ENCODE data around the gene TRIB2. TPM values are rescaled to one million over a fixed set of nuclear protein-coding genes. Genes with fewer than 3 reads are reported as not detected.

Gene TRIB2
- total RNA-seq, 1 donor from 2014 or later: 122 TPM

- no peak for DNase-seq
Observed at GRCh38 chr2:12750166-12750905, 33.6 kb downstream of the TRIB2 start.

DNA sequence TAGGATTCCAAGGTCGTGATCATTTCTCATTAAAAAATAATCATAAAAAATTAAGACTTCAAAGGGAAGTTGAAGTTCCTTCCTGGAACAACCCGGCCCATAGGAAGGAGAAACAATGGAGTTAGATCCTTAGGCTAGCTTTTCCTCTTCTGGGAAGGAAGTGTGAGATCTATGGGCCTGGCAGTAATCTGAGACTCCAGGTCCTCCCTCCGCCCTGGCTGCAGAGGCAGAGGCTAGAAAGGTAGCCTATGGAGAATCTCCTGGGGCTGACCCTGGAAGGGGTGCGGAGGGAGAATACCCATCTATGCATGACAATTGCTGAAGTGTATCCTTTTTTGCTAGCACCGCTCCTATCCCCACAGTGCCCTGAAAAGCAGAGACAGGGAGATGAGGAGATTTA lies 37.9 kb downstream of the TRIB2 start:
- DNase-seq: no peak

DNA sequence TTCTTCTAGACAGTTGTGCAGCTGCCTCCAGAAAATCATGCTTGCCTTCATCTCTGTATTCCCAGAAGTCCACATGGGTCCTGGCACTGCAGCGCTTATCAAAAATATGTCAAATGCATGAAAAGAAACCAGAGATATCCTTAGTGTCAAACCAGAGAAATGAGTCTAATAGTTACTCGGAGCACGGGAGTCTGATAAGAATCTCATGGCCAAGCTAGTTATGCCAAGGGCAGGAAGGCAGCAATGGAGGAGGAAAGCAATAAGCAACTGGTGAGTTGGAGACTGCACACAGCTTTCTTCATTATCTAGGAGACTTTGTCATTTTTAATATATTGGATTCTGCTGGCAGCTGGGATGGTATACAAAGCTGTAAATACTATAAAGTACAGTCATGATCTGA lies 38.6 kb downstream of the TRIB2 start:
- no peak for DNase-seq

DNA sequence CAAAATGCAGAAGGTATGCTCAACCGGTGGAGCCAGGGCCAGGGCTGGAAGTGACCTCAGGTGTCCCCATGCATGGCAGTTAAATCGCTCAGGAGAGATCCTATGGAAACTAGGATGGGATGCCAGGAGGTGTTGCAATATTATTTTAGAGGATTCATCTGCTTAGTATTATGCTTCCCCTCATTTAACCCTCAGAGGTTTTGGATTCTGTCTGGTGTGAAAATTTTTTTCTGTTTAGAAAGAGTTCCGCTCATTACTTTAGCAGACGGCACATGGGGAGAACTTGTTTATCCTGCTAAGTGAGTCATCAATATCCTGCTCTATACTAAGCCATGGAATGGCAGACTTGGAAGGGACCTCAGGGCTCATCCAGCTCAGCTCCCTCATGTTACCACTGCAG lies 42.5 kb downstream of the TRIB2 start:
- no peak for DNase-seq

DNA sequence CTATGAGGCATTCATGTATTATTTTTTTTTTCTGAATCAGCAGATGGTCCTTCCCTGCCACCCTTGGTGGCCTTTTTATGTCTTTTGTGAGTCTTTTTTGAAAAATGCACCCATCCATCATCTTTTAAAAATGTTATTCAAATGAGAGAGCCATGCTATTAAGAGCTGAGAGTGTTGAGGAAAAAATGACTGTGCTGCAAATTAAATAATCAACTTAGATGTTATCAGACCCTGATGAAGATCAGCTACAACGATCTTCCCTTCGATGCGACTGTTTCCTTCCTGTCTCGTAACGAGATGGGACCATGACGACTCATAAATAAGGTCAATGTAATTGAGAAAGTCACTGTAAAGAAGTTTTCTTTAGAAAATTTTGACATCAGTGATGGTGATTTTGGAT lies 44.4 kb downstream of the TRIB2 start:
- DNase-seq: no peak

DNA sequence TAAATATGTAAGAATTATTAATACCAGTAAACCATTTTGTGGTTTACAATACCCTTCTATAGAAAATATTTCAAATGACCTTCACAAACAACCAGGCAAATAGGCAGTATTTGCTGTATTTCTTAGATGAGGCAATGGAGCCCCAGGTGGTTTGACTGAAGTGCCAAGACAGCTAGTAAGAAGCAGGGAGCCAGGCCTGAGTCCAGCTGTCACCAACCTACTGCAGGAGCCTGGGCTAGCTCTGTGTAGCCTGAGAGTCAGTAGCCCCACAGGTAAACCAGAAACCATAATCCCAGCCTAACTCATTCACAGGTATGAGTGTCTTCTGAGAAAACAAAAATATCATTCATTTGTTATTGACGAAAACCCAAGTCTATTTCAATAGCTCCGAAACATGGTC lies 45.6 kb downstream of the TRIB2 start:
- no peak for DNase-seq

DNA sequence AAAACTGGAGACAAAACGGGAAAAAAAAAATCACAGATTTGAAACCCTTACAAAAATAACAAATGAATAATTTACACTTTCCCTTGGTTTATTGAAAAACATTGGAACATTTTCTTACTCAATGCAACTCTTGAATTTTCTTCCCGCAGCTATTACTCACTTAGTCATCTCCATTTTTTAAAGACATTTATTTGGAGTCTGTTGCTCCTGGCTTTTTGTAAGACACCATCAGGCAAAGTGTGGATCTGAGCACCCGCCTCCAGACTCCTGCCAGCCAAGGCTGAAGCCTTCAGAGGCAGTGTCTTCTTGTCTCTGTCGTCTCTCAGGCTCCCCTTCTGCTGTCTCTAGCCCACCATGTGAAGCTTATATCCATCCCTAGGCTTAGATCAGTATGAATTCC lies 46.2 kb downstream of the TRIB2 start:
- peak; percentile 11 for DNase-seq

GRCh38 chr2:12763486-12763885 lies 46.8 kb downstream of the TRIB2 start:
- DNase-seq: no peak

DNA sequence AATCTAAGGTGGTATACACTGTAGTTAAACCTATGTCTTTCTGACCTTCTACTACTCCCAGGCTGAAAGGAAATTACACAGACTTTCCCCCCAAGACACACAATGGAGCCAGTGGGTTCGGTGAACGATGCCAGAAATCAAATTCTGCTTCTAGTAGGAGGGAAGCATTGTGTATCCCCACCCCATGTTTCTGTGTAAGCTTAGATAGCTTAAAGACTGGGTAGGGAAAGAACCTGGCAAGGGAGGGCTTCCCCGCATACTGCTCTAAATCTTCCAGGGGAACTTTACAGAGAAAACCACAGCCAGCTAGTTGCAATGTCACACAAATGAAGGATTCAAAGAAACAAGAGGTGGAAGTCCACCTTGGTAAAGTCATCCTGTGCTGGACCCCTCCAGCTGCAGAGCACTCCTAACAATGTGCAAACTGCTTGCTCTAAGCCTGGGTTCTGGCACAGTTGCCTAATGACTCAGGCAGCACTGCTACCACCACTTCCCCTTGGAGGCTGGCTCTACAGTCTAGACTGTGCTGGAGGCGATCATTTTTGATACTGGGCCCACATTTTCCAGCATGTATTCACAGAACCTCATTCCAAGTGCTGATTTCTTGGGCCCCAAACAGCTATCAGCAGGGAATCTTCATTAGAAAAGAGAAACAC lies 47.5 kb downstream of the TRIB2 start:
- no peak for DNase-seq

DNA sequence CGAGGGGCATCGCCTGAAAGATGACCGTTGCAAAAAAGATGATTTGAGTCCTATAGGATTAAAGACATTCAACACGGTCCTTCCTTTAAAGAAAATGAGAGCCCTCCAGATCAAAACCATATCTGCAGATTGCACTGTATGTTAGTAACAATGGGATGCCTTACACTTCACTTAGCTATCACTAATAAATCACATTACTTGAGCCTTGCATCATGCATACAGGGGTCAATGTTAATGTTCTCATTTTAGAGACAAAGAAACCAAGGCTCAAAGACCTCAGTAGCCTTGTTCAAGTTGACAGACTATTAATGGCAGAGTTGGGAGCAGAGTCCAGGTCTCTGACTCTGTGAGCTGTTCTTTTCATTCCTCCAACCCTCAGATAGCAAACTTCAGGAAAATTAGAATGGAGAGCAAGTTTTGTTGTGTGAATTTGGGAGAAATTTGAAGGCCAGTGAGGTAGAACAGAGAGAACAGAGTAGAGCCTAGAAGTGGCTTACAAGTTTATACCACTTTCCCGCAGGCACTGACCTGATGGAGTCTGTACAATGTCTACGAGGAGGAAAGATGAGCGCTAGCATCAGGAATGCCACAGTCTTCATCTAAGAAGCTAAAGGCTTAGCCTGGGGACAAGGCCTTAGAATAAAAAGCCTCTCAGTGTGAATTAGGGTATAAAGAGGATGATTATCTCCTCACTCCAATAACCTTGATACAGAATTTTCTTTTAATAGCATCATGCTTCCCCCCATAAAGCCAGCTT lies 48.3 kb downstream of the TRIB2 start:
- no peak for DNase-seq

GRCh38 chr2:12766421-12766879 lies 49.7 kb downstream of the TRIB2 start:
- peak; percentile 50 for DNase-seq

DNA sequence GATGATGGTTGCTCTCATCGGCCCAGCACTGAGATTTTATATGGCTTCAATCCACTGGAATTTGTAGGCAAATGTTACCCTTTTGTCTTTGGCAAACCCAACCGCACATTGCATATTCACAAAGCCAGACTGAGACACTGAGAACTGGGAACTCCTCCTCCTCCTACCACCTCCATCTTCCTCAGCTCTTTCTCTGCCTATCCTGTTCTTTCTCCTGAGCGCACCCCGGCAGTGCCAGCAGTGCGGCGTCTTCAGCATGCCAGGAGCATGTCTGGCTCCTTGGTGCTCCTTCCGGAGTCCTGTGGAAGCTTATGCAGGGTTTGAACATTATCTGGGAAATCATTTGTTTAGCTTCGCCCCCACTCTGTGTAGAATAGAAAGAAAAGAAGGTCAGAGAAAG lies 50.8 kb downstream of the TRIB2 start:
- peak; percentile 25 for DNase-seq

DNA sequence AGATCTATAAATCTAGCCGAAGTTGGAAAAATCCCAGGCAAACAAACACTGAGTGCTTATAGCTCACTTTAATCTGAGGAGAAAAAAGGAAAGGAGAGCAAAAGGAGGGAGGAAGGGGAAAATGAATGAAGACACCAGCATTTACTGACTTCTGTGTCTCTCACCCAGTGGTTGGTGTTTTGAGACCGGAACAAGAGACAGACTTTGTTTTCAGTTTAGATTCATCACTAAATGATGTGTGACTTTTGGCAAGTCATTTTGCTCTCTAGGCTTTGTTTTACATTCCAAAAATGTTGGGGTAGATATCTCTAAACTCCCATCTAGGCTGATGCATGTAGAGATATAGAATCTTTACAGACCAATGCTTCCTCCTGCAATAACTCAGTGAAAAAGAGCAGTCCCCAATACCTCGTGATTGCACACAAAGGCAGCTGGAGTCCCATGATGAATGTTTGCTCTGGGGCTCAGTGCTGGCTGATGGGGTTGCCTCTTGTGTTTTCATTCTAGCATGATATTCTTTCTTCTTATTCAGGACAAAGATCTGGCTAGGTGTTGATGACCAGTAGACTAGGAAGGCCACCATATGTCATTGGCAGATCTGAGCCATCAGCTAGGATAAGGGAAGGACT lies 51.4 kb downstream of the TRIB2 start:
- DNase-seq: no peak

- peak; percentile 23 for DNase-seq
Observed at GRCh38 chr2:12769492-12770105, 52.9 kb downstream of the TRIB2 start.

DNA sequence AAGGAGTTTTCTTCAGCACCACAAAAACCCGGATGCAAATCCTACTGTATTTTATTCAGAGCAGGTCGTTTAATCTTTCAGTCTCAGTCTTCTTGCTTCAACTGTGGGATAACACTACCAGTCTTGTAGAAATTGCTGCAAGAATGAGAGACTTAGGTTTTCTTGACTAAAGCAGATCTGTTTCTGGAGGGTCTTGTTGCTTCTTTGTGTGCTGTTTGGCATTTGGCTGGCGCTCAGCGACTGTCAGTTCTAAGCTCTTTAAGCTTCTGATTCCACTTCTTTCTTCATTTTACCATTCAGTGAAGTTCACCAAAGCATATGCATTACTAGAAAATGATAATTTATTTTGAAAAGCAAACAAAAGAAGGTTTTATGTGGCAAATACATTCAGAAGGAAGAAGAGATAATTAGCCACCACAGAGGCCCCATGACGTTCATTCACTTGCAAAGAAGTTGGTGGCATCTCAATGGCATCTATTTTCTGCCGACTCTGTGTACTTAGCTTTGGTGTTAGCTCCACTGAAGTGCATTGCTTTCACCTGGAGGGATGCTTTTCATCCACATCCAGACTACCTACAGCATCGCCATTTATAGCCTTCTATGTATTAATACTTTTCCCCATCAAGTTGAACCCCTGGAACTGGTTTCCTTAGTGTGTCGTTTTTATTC lies 53.7 kb downstream of the TRIB2 start:
- DNase-seq: no peak

- no peak for DNase-seq
Observed at GRCh38 chr2:12771154-12771553, 54.4 kb downstream of the TRIB2 start.

DNA sequence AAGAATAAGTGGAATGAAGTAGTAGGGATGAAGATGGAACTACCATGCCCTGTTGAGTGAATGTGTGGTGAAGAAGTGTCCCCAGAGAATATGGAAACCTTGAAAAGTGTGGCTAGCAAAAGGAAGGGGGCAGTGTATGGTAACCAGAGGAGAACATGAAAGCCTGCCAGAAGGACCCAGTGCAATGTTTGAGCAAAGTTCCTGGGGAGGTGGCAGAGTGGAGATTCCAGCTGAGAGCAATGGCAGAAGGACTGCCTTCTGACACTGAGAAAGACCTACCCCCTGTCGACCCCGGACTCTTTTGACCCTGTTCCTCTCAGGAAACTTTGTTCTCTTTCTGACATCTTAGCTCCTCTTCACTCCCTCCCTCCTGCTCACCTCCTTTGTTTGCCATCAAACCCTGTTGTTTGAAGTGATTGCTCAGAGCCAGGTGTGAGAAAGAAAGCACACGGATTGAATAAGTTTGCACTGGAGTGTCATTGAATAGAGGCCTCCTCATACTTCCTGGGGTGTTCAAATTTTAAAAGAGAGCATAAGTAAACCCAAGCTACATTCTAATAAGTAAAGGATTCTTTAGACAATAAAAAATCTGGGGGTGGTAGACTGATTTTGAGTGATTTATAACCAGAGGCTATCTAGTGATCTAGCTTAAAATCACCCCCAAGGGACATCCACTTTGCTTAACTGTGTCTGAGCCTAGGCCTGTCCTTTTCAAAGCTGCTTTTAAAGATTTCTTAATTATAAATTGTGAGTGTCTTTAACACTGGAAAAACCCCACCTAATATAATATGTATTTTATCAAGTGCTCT lies 57.1 kb downstream of the TRIB2 start:
- DNase-seq: no peak

DNA sequence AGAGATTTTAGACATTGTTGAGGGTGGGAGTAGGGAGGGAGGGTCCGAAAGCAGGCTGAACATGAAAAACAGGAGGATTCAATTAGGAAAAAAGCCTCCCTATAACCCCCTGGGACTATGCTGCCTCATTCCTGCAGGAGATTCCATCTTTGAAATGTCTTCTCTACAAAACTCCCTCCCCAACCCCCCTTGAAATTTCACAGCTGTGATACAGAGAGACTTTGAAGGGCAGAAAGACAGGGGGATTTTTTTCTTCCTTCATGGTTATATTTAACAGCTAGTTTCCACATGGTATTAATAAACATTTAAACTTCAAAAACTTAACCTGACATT lies 57.6 kb downstream of the TRIB2 start:
- no peak for DNase-seq

- no peak for DNase-seq
Observed at GRCh38 chr2:12776521-12776961, 59.8 kb downstream of the TRIB2 start.

GRCh38 chr2:12778369-12778768 lies 61.6 kb downstream of the TRIB2 start:
- no peak for DNase-seq

All from occipital lobe (tissue), 2 donors.